K562 (cell line): ENCODE results near the gene FAM117B.

ENCODE experiments used
- ATF4 ChIP-seq: fragments of 450-650 bp; formaldehyde crosslinking; IDR thresholded peaks from 2 replicates; pipeline ENCODE4 v1.4.0; 2022; ENCODE audit warnings: mild to moderate bottlenecking, moderate library complexity
- CEBPB ChIP-seq: fragments of 450-650 bp; IDR thresholded peaks from 2 replicates; pipeline ENCODE4 v1.6.1; 2016; ENCODE audit warnings: missing genetic modification characterization, missing compliant biosample characterization
- CREB1 ChIP-seq, 2 experiments: sonication (generic) in 1 of 2; formaldehyde crosslinking in 1 of 2; IDR thresholded peaks; 2 replicates each; pipeline versions ENCODE4 v1.6.1 to v1.8.0; 2012 to 2022; ENCODE audit warnings: inconsistent platforms in 1 of 2, mild to moderate bottlenecking in 1 of 2, missing genetic modification reagents in 1 of 2, moderate library complexity in 1 of 2
- KLF13 ChIP-seq: fragments of 450-650 bp; IDR thresholded peaks from 2 replicates; pipeline ENCODE4 v1.6.1; 2016; ENCODE audit warnings: missing genetic modification characterization, low read depth, mild to moderate bottlenecking, missing compliant biosample characterization, moderate library complexity, borderline replicate concordance
- POLR2A ChIP-seq: fragments of 450-650 bp; conservative IDR thresholded peaks from 2 replicates; pipeline ENCODE4 v1.6.1; 2016
- PREB ChIP-seq: sonication (generic); formaldehyde crosslinking; IDR thresholded peaks from 2 replicates; pipeline ENCODE4 v1.8.1; 2023; ENCODE audit warnings: mild to moderate bottlenecking, missing genetic modification reagents
- RBBP5 ChIP-seq: fragments of 200-600 bp; sonication (generic); IDR thresholded peaks from 2 replicates; pipeline ENCODE4 v1.6.1; 2012; ENCODE audit warnings: borderline replicate concordance, mild to moderate bottlenecking, low read length, control low read depth, inconsistent platforms; ENCODE audit not compliant: insufficient read depth, poor library complexity, severe bottlenecking
- RBM25 ChIP-seq: fragments of 200-400 bp; formaldehyde crosslinking; IDR thresholded peaks from 2 replicates; pipeline ENCODE4 v1.6.1; 2018; ENCODE audit warnings: low read length, low read depth, moderate library complexity; ENCODE audit not compliant: severe bottlenecking
- ZBTB7A ChIP-seq: IDR thresholded peaks from 2 replicates; pipeline ENCODE4 v1.6.1; 2011; ENCODE audit warnings: low read depth, mild to moderate bottlenecking, low read length, moderate library complexity, borderline replicate concordance; ENCODE audit not compliant: control insufficient read depth
- ZNF197 ChIP-seq: fragments of 200-800 bp; sonication (Bioruptor generic); IDR thresholded peaks from 2 replicates; pipeline ENCODE4 v1.6.1; 2016; ENCODE audit warnings: low read depth, missing genetic modification characterization, missing compliant biosample characterization
- ZNF77 ChIP-seq: fragments of 250-450 bp; sonication (Bioruptor Pico); IDR thresholded peaks from 2 replicates; pipeline ENCODE4 v1.5.0; 2020
- TF ChIP-seq, protein P1 (sequence below), 3 experiments: IDR thresholded peaks in 2 of 3; conservative IDR thresholded peaks in 1 of 3; 2 replicates each; pipeline ENCODE4 v1.5.1; 2011 to 2012; ENCODE audit warnings: low read length in 3 of 3, mild to moderate bottlenecking in 3 of 3, control low read depth in 2 of 3, improper control_type of control experiment in 1 of 3, inconsistent platforms in 1 of 3, low read depth in 1 of 3, mixed read lengths in 1 of 3, moderate library complexity in 1 of 3; ENCODE audit not compliant: insufficient read depth in 2 of 3
- TF ChIP-seq, protein P2 (sequence below): fragments of 250-450 bp; sonication (Bioruptor Pico); IDR thresholded peaks from 2 replicates; pipeline ENCODE4 v1.5.0; 2020; ENCODE audit warnings: mild to moderate bottlenecking, borderline replicate concordance

DNA sequence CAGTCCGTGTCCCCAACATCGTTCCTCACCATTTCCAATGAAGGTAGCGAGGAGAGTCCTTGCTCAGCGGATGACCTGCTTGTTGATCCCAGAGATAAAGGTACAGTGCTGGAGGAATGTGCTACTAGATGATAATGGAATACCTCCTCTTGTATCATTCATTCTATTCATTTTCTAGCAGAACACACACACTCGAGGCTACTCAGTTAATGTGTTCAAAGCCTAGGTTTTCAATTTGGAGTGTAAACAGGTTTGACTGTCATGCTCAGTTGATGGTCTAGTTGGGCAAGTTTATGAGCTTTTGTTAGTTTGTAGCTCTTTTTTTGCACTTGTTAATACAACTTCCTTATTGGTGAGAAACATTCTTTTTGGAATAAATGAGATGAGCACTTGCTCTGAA is 122.6 kb downstream of the FAM117B start:
- TF ChIP-seq RBM25 = no peak
- TF ChIP-seq ZNF197 = no peak
- TF ChIP-seq POLR2A = no peak
- TF ChIP-seq ZNF77 (CRISPR knock-in tag) = no peak
- no peak for TF ChIP-seq KLF13
- no peak for TF ChIP-seq PREB (CRISPR knock-in tag)
- no peak for TF ChIP-seq ZBTB7A
- no peak for TF ChIP-seq ATF4
- TF ChIP-seq RBBP5 = no peak
- TF ChIP-seq, protein P1, sequence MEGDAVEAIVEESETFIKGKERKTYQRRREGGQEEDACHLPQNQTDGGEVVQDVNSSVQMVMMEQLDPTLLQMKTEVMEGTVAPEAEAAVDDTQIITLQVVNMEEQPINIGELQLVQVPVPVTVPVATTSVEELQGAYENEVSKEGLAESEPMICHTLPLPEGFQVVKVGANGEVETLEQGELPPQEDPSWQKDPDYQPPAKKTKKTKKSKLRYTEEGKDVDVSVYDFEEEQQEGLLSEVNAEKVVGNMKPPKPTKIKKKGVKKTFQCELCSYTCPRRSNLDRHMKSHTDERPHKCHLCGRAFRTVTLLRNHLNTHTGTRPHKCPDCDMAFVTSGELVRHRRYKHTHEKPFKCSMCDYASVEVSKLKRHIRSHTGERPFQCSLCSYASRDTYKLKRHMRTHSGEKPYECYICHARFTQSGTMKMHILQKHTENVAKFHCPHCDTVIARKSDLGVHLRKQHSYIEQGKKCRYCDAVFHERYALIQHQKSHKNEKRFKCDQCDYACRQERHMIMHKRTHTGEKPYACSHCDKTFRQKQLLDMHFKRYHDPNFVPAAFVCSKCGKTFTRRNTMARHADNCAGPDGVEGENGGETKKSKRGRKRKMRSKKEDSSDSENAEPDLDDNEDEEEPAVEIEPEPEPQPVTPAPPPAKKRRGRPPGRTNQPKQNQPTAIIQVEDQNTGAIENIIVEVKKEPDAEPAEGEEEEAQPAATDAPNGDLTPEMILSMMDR (IDR thresholded peaks at IDR 0.05 in 2 of 3, conservative IDR thresholded peaks at IDR 0.05 in 1 of 3; ENCODE audit: insufficient read depth in 2 of 3, low read depth in 1 of 3, low read length in 3 of 3) = no peak
- no peak for TF ChIP-seq CEBPB (tag)
- no peak for TF ChIP-seq CREB1 (IDR thresholded peaks at IDR 0.05)
- no peak for TF ChIP-seq CREB1 (CRISPR knock-in tag; IDR thresholded peaks at IDR 0.05)
- TF ChIP-seq, protein P2, sequence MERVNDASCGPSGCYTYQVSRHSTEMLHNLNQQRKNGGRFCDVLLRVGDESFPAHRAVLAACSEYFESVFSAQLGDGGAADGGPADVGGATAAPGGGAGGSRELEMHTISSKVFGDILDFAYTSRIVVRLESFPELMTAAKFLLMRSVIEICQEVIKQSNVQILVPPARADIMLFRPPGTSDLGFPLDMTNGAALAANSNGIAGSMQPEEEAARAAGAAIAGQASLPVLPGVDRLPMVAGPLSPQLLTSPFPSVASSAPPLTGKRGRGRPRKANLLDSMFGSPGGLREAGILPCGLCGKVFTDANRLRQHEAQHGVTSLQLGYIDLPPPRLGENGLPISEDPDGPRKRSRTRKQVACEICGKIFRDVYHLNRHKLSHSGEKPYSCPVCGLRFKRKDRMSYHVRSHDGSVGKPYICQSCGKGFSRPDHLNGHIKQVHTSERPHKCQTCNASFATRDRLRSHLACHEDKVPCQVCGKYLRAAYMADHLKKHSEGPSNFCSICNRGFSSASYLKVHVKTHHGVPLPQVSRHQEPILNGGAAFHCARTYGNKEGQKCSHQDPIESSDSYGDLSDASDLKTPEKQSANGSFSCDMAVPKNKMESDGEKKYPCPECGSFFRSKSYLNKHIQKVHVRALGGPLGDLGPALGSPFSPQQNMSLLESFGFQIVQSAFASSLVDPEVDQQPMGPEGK (CRISPR knock-in tag) = no peak
